Measurements from ENCODE around the gene COMT. TPM values are rescaled to one million over a fixed set of nuclear protein-coding genes. Genes with fewer than 3 reads are reported as not detected.

Gene COMT
- total and polyA plus RNA-seq, 4 donors, result 75.3 to 430 (median 146) TPM

- TF ChIP-seq RXRA (IDR thresholded peaks at IDR 0.05) (no peak), FOXA1 (IDR thresholded peaks at IDR 0.05) (no peak), YY1 (IDR thresholded peaks at IDR 0.05) (no peak)
- no peak overlapping the region for H3K27ac ChIP-seq (ENCODE audit: low read depth in 1 of 2, low read length in 2 of 2)
- H3K9me3 ChIP-seq (ENCODE audit: control insufficient read depth in 4 of 4, low read length in 3 of 4), result no peaks in the 10 kb centered on the region
- H3K27me3 ChIP-seq (ENCODE audit: control insufficient read depth in 4 of 4, insufficient read depth in 4 of 4, low read length in 3 of 4), result no peaks in the 10 kb centered on the region
- no peak for DNase-seq (ENCODE audit: low spot score)
- 78% methylated on average over 2 of the region's 2 CpGs for WGBS
- peaks cover 0 to 6% (median 0%) of the 10 kb centered on the region in 4 donors for H3K36me3 ChIP-seq (ENCODE audit: control insufficient read depth in 4 of 4, insufficient read depth in 3 of 4, low read depth in 1 of 4, low read length in 3 of 4)
- H3K4me1 ChIP-seq (ENCODE audit: control insufficient read depth in 4 of 4, insufficient read depth in 4 of 4, low read length in 3 of 4), result peaks cover 2 to 23% (median 11%) of the 10 kb centered on the region in 4 donors
- H3K9ac ChIP-seq (ENCODE audit: low read depth in 1 of 2, low read length in 2 of 2), result peak overlapping the region in 1 of 2 donors; percentile 20
- H3K4me3 ChIP-seq (ENCODE audit: low read depth in 1 of 3, low read length in 3 of 3), result no peak overlapping the region
These were observed 44.4 kb downstream of the COMT start for GRCh38 chr22:19986011-19986409.

DNA sequence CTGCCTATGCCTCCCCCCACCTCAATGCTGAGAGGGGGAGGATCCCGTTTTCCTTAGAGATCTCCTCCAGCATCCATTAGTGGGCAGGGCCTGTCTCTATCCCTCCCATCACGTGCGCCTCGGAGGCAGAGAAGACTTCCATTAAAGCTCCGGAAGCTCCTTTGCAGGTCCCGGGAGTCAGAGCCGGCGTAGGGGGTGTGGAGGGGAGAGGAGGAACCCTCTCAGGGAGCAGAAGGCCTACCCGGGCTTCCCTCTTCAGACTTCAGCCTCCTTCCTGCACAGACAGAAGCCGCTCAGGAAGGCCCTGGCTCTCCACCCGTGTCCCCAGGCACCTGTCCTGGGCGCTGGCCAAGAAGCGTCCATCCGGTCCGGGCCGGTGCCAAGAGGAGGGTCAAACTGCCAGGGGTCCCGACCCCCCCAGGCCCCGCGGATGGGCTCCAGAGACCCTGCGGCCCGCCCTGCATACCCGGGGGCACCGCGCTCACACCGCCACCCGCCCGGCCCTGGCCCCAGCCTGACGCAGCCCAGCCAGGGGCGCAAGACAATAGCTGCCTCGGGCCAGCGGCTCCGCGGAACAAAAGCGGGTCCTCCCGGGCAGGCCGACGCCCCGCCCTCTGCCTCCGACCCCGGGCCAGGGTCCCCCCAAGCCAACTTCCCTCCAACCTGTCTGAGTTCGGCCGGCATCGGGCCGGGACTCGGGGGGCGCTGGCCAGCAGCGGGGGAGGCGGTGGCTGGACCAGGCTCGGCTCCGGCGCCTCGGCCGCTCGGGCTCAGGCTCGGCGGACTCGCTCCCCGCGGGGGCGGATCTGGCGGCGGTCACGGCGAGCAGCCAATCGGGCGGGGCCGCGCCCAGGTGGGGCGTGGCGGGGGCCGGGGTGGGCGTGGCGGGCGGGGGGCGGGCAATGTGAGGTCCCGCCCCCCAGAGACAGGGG lies 45.1 kb downstream of the COMT start:
- 9% methylated on average over 76 of the region's 76 CpGs for WGBS
- H3K27ac ChIP-seq (ENCODE audit: low read depth in 1 of 2, low read length in 2 of 2), result peak overlapping the region; percentile 28 to 49
- H3K4me3 ChIP-seq (ENCODE audit: low read depth in 1 of 3, low read length in 3 of 3), result peak overlapping the region in 2 of 3 donors; percentile 53 to 72
- peak overlapping the region in 1 of 2 donors; percentile 20 for H3K9ac ChIP-seq (ENCODE audit: low read depth in 1 of 2, low read length in 2 of 2)
- no peak for TF ChIP-seq YY1 (IDR thresholded peaks at IDR 0.05)
- TF ChIP-seq EGR1 (IDR thresholded peaks at IDR 0.05; ENCODE audit: low read depth in 2 of 2), result peak in 1 of 2 donors; percentile 59
- peak; percentile 78 for DNase-seq (ENCODE audit: low spot score)
- no peaks in the 10 kb centered on the region for H3K27me3 ChIP-seq (ENCODE audit: control insufficient read depth in 4 of 4, insufficient read depth in 4 of 4, low read length in 3 of 4)
- H3K9me3 ChIP-seq (ENCODE audit: control insufficient read depth in 4 of 4, low read length in 3 of 4), result no peaks in the 10 kb centered on the region
- H3K36me3 ChIP-seq (ENCODE audit: control insufficient read depth in 4 of 4, insufficient read depth in 3 of 4, low read depth in 1 of 4, low read length in 3 of 4), result peaks cover 0 to under 1% (median 0%) of the 10 kb centered on the region in 4 donors
- H3K4me1 ChIP-seq (ENCODE audit: control insufficient read depth in 4 of 4, insufficient read depth in 4 of 4, low read length in 3 of 4), result peaks cover 2 to 26% (median 14%) of the 10 kb centered on the region in 4 donors

DNA sequence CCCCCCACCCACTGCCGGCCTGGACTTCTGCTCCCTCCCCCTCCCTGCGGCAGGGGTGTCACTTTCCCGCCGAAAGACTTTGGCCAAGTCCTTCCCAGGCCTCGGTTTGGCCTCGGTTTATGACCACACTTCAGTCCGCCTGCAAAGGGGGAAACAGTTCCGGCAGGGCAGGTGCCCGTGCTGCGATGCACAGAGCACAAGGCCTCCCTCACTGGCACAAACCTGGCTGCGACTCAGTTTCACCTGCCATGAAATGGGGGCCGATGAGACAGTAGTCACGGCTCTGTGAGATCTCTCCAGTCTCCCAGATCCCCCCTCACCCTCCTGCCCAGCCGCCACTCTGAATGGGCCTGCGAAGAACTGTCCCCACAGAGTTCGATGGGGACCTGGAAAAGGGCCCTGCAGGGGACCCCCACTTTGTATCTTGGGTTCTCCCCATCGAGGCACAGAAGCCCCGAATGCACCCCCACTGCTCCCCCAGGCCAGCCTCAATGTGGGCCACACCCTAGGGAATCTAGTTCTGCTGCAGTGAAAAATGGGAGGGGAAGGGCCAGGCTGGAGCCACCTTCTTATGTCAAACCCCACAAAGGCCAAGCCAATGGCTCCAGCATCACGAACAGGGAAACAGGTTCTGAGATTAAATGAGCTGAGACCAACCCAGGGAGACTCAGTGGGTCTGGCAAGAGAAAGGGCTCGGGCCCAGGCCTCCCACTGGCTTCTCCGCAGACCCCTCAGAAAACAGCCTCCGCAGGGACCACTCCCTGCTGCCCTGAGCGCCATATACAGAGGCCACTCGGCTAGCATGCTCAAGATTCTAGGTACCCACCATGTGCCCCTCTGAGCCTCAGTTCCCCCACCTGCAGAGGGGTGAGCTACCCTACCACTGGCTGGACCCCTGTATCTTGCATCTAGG lies 46.1 kb downstream of the COMT start:
- H3K9me3 ChIP-seq (ENCODE audit: control insufficient read depth in 4 of 4, low read length in 3 of 4), result no peaks in the 10 kb centered on the region
- TF ChIP-seq YY1 (IDR thresholded peaks at IDR 0.05) (no peak), RAD21 (IDR thresholded peaks at IDR 0.05) (no peak), JUND (IDR thresholded peaks at IDR 0.05) (no peak), CTCF (IDR thresholded peaks at IDR 0.05; ENCODE audit: low read depth, low read length, missing input control) (no peak), RXRA (IDR thresholded peaks at IDR 0.05) (no peak), FOXA1 (IDR thresholded peaks at IDR 0.05) (no peak), FOXA2 (IDR thresholded peaks at IDR 0.05) (no peak), NR2F2 (IDR thresholded peaks at IDR 0.05) (no peak), TAF1 (conservative IDR thresholded peaks at IDR 0.05) (no peak), ZBTB33 (IDR thresholded peaks at IDR 0.05) (no peak), REST (IDR thresholded peaks at IDR 0.05) (no peak)
- TF ChIP-seq, protein P1, sequence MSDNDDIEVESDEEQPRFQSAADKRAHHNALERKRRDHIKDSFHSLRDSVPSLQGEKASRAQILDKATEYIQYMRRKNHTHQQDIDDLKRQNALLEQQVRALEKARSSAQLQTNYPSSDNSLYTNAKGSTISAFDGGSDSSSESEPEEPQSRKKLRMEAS (IDR thresholded peaks at IDR 0.05), result no peak
- TF ChIP-seq, protein P2, sequence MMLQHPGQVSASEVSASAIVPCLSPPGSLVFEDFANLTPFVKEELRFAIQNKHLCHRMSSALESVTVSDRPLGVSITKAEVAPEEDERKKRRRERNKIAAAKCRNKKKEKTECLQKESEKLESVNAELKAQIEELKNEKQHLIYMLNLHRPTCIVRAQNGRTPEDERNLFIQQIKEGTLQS (IDR thresholded peaks at IDR 0.05), result no peak
- H3K4me1 ChIP-seq (ENCODE audit: control insufficient read depth in 4 of 4, insufficient read depth in 4 of 4, low read length in 3 of 4), result peaks cover 3 to 33% (median 18%) of the 10 kb centered on the region in 4 donors
- no peaks in the 10 kb centered on the region for H3K36me3 ChIP-seq (ENCODE audit: control insufficient read depth in 4 of 4, insufficient read depth in 3 of 4, low read depth in 1 of 4, low read length in 3 of 4)
- DNase-seq (ENCODE audit: low spot score), result no peak
- peak overlapping the region; percentile 14 to 51 for H3K27ac ChIP-seq (ENCODE audit: low read depth in 1 of 2, low read length in 2 of 2)
- H3K4me3 ChIP-seq (ENCODE audit: low read depth in 1 of 3, low read length in 3 of 3), result no peak overlapping the region
- no peaks in the 10 kb centered on the region for H3K27me3 ChIP-seq (ENCODE audit: control insufficient read depth in 4 of 4, insufficient read depth in 4 of 4, low read length in 3 of 4)
- no peak overlapping the region for H3K9ac ChIP-seq (ENCODE audit: low read depth in 1 of 2, low read length in 2 of 2)
- 71% methylated on average over 24 of the region's 24 CpGs for WGBS

Data from liver (tissue), 9 donors.